K562 (cell line): ENCODE data around the gene MB21D2. TPM values are rescaled to one million over a fixed set of nuclear protein-coding genes. Genes with fewer than 3 reads are reported as not detected.

Source experiments
- ATAC-seq: fragments of 200-7000 bp; cut with Tn5 transposase; 3 replicates; pipeline ENCODE4 v1.9.1; 2020; ENCODE audit warnings: moderate library complexity
- BruUV-seq: library from RNA; stranded (reverse); fragments of 400-500 nt; replicated peaks from 2 replicates; lab custom pipeline; 2021; lab: Mats Ljungman, UMichigan
- CTCF ChIA-PET: fragments of 300-600 bp; formaldehyde crosslinking; extraction: SDS; loops from one replicate; lab custom pipeline; 2021; ENCODE audit warnings: low intra/inter-chr PET ratio; lab: Yijun Ruan, JAX
- POLR2A ChIA-PET: fragments of 300-600, 350-650 bp; sonication (Branson Sonifier 250); formaldehyde crosslinking; extraction: SDS; loops from one replicate; lab custom pipeline; 2021; ENCODE audit warnings: antibody characterized with exemption, inconsistent platforms; lab: Yijun Ruan, JAX
- DNase-seq, 4 experiments: peaks; one replicate each; pipeline versions ENCODE4 v3.0.0 to v3.0.0-alpha.2; 2011 to 2018; ENCODE audit warnings: low spot score in 3 of 4, mixed read lengths in 3 of 4; ENCODE audit errors: extremely low read depth in 1 of 4
- FAIRE-seq: peaks from 2 replicates; lab custom pipeline; 2011; peaks lifted over from hg19 to GRCh38; lab: Jason Lieb, UNC
- H2AFZ ChIP-seq: 2 replicates; pipeline ENCODE4 v1.6.0; 2011; ENCODE audit warnings: low read depth, low read length, control low read depth, inconsistent platforms
- H3K27ac ChIP-seq: fragments of 200-600 bp; 3 replicates; pipeline ENCODE4 v1.8.0; 2011; ENCODE audit warnings: low read depth, mild to moderate bottlenecking, control low read depth, inconsistent platforms, low read length, moderate library complexity, mixed read lengths; ENCODE audit errors: extremely low read depth
- H3K27me3 ChIP-seq, 2 experiments: fragments of 300-600 bp in 1 of 2; 2 replicates in 1 of 2; 3 replicates in 1 of 2; pipeline versions ENCODE4 v1.6.0 to v1.8.0; 2011; ENCODE audit warnings: inconsistent platforms in 2 of 2, low read length in 2 of 2, mild to moderate bottlenecking in 1 of 2, mixed read lengths in 1 of 2, moderate library complexity in 1 of 2; ENCODE audit not compliant: control insufficient read depth in 2 of 2, insufficient read depth in 2 of 2
- H3K36me3 ChIP-seq: fragments of 300-600 bp; 3 replicates; pipeline ENCODE4 v1.8.0; 2011; ENCODE audit warnings: mild to moderate bottlenecking, low read length, inconsistent platforms; ENCODE audit not compliant: control insufficient read depth, insufficient read depth
- H3K4me1 ChIP-seq, 2 experiments: fragments of 200-600 bp in 1 of 2; replicated peaks in 1 of 2; 2 replicates in 1 of 2; 3 replicates in 1 of 2; pipeline versions ENCODE4 v1.5.1 to v1.8.0; 2011; ENCODE audit warnings: inconsistent platforms in 2 of 2, low read length in 2 of 2, mild to moderate bottlenecking in 1 of 2, mixed read lengths in 1 of 2, moderate library complexity in 1 of 2; ENCODE audit not compliant: control insufficient read depth in 2 of 2, insufficient read depth in 2 of 2
- H3K4me2 ChIP-seq: 2 replicates; pipeline ENCODE4 v1.6.1; 2011; ENCODE audit warnings: low read length, control low read depth, inconsistent platforms, mixed read lengths; ENCODE audit not compliant: insufficient read depth
- H3K4me3 ChIP-seq: fragments of 200-600 bp; sonication (generic), shearing (Covaris generic); 2 replicates; pipeline ENCODE4 v1.5.1; 2016; ENCODE audit warnings: control low read depth, inconsistent platforms
- H3K79me2 ChIP-seq: fragments of 200-600 bp; 3 replicates; pipeline ENCODE4 v1.8.0; 2011; ENCODE audit warnings: low read length, inconsistent platforms; ENCODE audit not compliant: control insufficient read depth, insufficient read depth
- H3K9ac ChIP-seq, 2 experiments: 2 replicates each; pipeline versions ENCODE4 v1.6.0 to v1.6.1; 2011; ENCODE audit warnings: low read depth in 2 of 2, low read length in 2 of 2, control low read depth in 1 of 2, inconsistent platforms in 1 of 2, mild to moderate bottlenecking in 1 of 2, mixed read lengths in 1 of 2; ENCODE audit not compliant: insufficient read depth in 1 of 2
- H3K9me1 ChIP-seq: one replicate; pipeline ENCODE4 v1.6.0; 2011; ENCODE audit warnings: inconsistent platforms, mild to moderate bottlenecking, low read length, moderate library complexity; ENCODE audit not compliant: control insufficient read depth, insufficient read depth
- H3K9me3 ChIP-seq: replicated peaks from 2 replicates; pipeline ENCODE4 v1.5.1; 2011; ENCODE audit warnings: low read depth, low read length, inconsistent platforms; ENCODE audit not compliant: control insufficient read depth, insufficient read depth
- H4K20me1 ChIP-seq: replicated peaks from 2 replicates; pipeline ENCODE4 v1.6.1; 2011; ENCODE audit warnings: low read length, inconsistent platforms, mixed read lengths; ENCODE audit not compliant: control insufficient read depth, insufficient read depth
- ARNT ChIP-seq, 2 experiments: fragments of 450-650 bp; IDR thresholded peaks; 2 replicates each; pipeline ENCODE4 v1.6.1; 2016; ENCODE audit warnings: mild to moderate bottlenecking in 1 of 2
- CBFB ChIP-seq: sonication (generic); formaldehyde crosslinking; IDR thresholded peaks from 2 replicates; pipeline ENCODE4 v1.4.0; 2020; ENCODE audit warnings: mild to moderate bottlenecking, missing genetic modification reagents
- CC2D1A ChIP-seq: fragments of 450-650 bp; IDR thresholded peaks from 2 replicates; pipeline ENCODE4 v1.6.1; 2017; ENCODE audit warnings: mild to moderate bottlenecking
- CREBBP ChIP-seq: IDR thresholded peaks from one replicate; pipeline ENCODE4 v1.6.1; 2012; ENCODE audit warnings: low read depth, mild to moderate bottlenecking, control low read depth, inconsistent platforms, low read length
- E2F1 ChIP-seq: sonication (generic); formaldehyde crosslinking; IDR thresholded peaks from 2 replicates; pipeline ENCODE4 v1.8.1; 2023; ENCODE audit warnings: mild to moderate bottlenecking, missing genetic modification reagents, moderate library complexity
- ELK1 ChIP-seq: sonication (generic); formaldehyde crosslinking; IDR thresholded peaks from 2 replicates; pipeline ENCODE4 v1.8.1; 2022; ENCODE audit warnings: missing genetic modification reagents
- ETV6 ChIP-seq, 3 experiments: fragments of 150-350 bp in 1 of 3; sonication (generic) in 1 of 3; formaldehyde crosslinking in 1 of 3; IDR thresholded peaks; 2 replicates each; pipeline versions ENCODE4 v1.6.1 to v1.8.0; 2014 to 2022; ENCODE audit warnings: borderline replicate concordance in 2 of 3, low read depth in 2 of 3, antibody characterized with exemption in 1 of 3, low read length in 1 of 3, mild to moderate bottlenecking in 1 of 3, missing genetic modification reagents in 1 of 3
- HNRNPUL1 ChIP-seq: fragments of 200-400 bp; formaldehyde crosslinking; IDR thresholded peaks from 2 replicates; pipeline ENCODE4 v1.6.1; 2017; ENCODE audit warnings: low read length
- PRMT5 ChIP-seq: sonication (generic); formaldehyde crosslinking; IDR thresholded peaks from 2 replicates; pipeline ENCODE4 v1.5.0; 2020; ENCODE audit warnings: missing genetic modification reagents
- PYGO2 ChIP-seq: fragments of 450-650 bp; IDR thresholded peaks from 2 replicates; pipeline ENCODE4 v1.6.1; 2016; ENCODE audit warnings: mild to moderate bottlenecking, missing genetic modification characterization, moderate library complexity, missing compliant biosample characterization
- SAFB2 ChIP-seq: fragments of 200-400 bp; formaldehyde crosslinking; IDR thresholded peaks from 2 replicates; pipeline ENCODE4 v1.6.1; 2018; ENCODE audit warnings: borderline replicate concordance, low read length, low read depth, moderate library complexity; ENCODE audit not compliant: severe bottlenecking
- SREBF2 ChIP-seq: sonication (generic); formaldehyde crosslinking; IDR thresholded peaks from 2 replicates; pipeline ENCODE4 v1.4.0; 2020; ENCODE audit warnings: mild to moderate bottlenecking, missing genetic modification reagents
- STAT5B ChIP-seq: fragments of 250-450 bp; sonication (Bioruptor Pico); IDR thresholded peaks from 2 replicates; pipeline ENCODE4 v1.8.0; 2021; ENCODE audit warnings: mild to moderate bottlenecking, inconsistent platforms
- THRA ChIP-seq: fragments of 450-650 bp; IDR thresholded peaks from 2 replicates; pipeline ENCODE4 v1.6.1; 2017; ENCODE audit warnings: mild to moderate bottlenecking, moderate library complexity
- U2AF1 ChIP-seq: fragments of 200-400 bp; formaldehyde crosslinking; optimal IDR thresholded peaks from 2 replicates; pipeline ENCODE3; 2017; ENCODE audit warnings: mild to moderate bottlenecking, low read depth, low read length, moderate library complexity
- ZBTB26 ChIP-seq: fragments of 450-650 bp; formaldehyde crosslinking; IDR thresholded peaks from 2 replicates; pipeline ENCODE4 v1.4.0; 2022; ENCODE audit warnings: missing genetic modification characterization
- ZNF507 ChIP-seq: conservative IDR thresholded peaks from 2 replicates; pipeline ENCODE4 v1.6.1; 2017; ENCODE audit warnings: missing genetic modification characterization, missing compliant biosample characterization
- ZNF717 ChIP-seq: fragments of 250-450 bp; sonication (Bioruptor Pico); IDR thresholded peaks from 2 replicates; pipeline ENCODE4 v1.5.0; 2021
- WGBS: fragments of 100-300 bp; shearing (Covaris generic); methylation state at CpG from one replicate; pipeline ENCODE4 v1.1.6; 2016; ENCODE audit warnings: low coverage, mixed read lengths; ENCODE audit not compliant: insufficient coverage; ENCODE audit errors: missing lambda C conversion rate; 5-methylcytosine and 5-hydroxymethylcytosine counted together
- in situ Hi-C: fragments of 300-500 bp; cut with MboI; formaldehyde crosslinking; loops from 4 replicates; pipeline ENCODE4 v1.15.0; 2018; ENCODE audit warnings: inconsistent platforms, mixed read lengths
- intact Hi-C: fragments of 100-400 bp; cut with micrococcal nuclease; formaldehyde crosslinking; loops from 2 replicates; pipeline ENCODE4 v1.14.2; 2022
- polyA plus RNA-seq, 8 experiments: library from polyadenylated mRNA; depleted of rRNA in 4 of 8; stranded (reverse) in 5 of 8; unstranded in 3 of 8; fragments of >200 nt; fragmentation: Nextera tagmentation in 2 of 8; fragmentation: Illumina TruSeq in 1 of 8; extraction: Ambion mirVana in 2 of 8; extraction: Trizol in 1 of 8; gene quantifications; 2 replicates each; pipeline versions ENCODE4 v1.2.1 to v1.2.3, GENCODE V29; 2011 to 2014; ENCODE audit warnings: inconsistent platforms in 1 of 8, missing spikeins in 1 of 8
- total RNA-seq, 7 experiments: library from RNA; depleted of rRNA in 6 of 7; stranded (reverse); fragments of >200 nt in 6 of 7; fragmentation: Illumina TruSeq in 2 of 7; extraction: Trizol in 2 of 7; gene quantifications; 2 replicates each; pipeline versions ENCODE4 v1.2.1 to v1.2.3, GENCODE V29; 2011 to 2021; ENCODE audit warnings: low replicate concordance in 1 of 7

The MB21D2 gene
- total and polyA plus RNA-seq, 9 of the 15 experiments (the other 6 are each of a cell fraction or from before 2014, with no cell fraction given) = 0.01 TPM; not detected in 8

- H3K4me3 ChIP-seq = no peak overlapping the region
- no peak overlapping the region for H3K9ac ChIP-seq
- in situ Hi-C loops = no loop called here
- H3K4me1 ChIP-seq = no peaks in the 10 kb centered on the region
- WGBS = 0% methylated on average over 4 of the region's 4 CpGs
- no TSS peak for BruUV-seq
- H3K9me1 ChIP-seq = no peaks in the 10 kb centered on the region
- H3K36me3 ChIP-seq = no peaks in the 10 kb centered on the region
- intact Hi-C loops = no loop called here
- CTCF ChIA-PET = no interaction called here
- H4K20me1 ChIP-seq = no peaks in the 10 kb centered on the region
- no peak overlapping the region for H2AFZ ChIP-seq
- no peak for DNase-seq
- POLR2A ChIA-PET = no interaction called here
- H3K27ac ChIP-seq = no peak overlapping the region
- H3K27me3 ChIP-seq = no peaks in the 10 kb centered on the region
- no peaks in the 10 kb centered on the region for H3K79me2 ChIP-seq
- H3K9me3 ChIP-seq = no peaks in the 10 kb centered on the region
- H3K4me2 ChIP-seq = no peak overlapping the region
- ATAC-seq = no peak
- FAIRE-seq = no peak
- TF ChIP-seq SREBF2 (CRISPR knock-in tag) (no peak), CC2D1A (no peak), HNRNPUL1 (no peak), ARNT (IDR thresholded peaks at IDR 0.05) (no peak), PYGO2 (tag) (no peak), CREBBP (no peak), ZBTB26 (CRISPR knock-in tag) (no peak), STAT5B (CRISPR knock-in tag) (no peak), E2F1 (CRISPR knock-in tag) (no peak), U2AF1 (no peak), SAFB2 (no peak), ZNF717 (CRISPR knock-in tag) (no peak), CBFB (CRISPR knock-in tag) (no peak), ELK1 (CRISPR knock-in tag) (no peak), THRA (no peak), ZNF507 (tag) (no peak), PRMT5 (no peak), ETV6 (IDR thresholded peaks at IDR 0.05; ENCODE audit: borderline replicate concordance in 1 of 2, low read depth in 2 of 2, low read length in 1 of 2) (no peak), ETV6 (CRISPR knock-in tag; IDR thresholded peaks at IDR 0.05; ENCODE audit: borderline replicate concordance) (no peak)
These were observed 16.3 kb upstream of the MB21D2 start for GRCh38 chr3:192933779-192934460.
